ENCODE results near the gene ABI1.

ABI1 gene

DNA sequence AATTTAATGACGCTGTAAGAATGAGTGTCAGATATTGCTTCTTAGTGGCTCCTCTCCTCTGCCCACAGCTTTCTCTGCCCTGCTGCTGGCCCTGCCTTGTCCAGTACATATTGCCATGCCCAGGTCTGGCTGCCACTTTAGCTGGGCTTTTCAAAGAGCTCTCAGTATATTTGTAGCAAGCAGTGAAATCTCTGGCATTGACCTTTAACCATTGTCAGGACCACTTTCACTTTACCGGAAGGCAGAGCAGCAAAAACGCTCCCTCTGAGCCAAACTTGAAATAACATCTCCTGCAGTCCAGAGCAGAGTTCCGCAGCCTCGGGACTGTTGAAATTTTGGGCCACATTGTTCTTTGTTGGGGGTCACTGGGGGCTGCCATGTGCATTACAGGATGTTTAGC is 149.4 kb downstream of the ABI1 start:
- Histone ChIP-seq H3K4me2 (no peak overlapping the region), H4K20me1 (peaks cover 0 to 69% (median 64%) of the 10 kb centered on the region in 11 experiments; a peak in 19 of 22 replicates), H3K27ac (no peak overlapping the region), H3K9me3 (replicated peaks in 1 of 11) (0 out of 22 replicates have a peak, but pooled peaks cover 0 to under 1% (median 0%) of the 10 kb centered on the region in 11 experiments), H3K9ac (no peak overlapping the region), H3K4me3 (no peak overlapping the region), H3K36me3 (peaks cover 67 to 72% (median 69%) of the 10 kb centered on the region in 11 experiments), H3K27me3 (no peaks in the 10 kb centered on the region), H3K4me1 (peaks cover 0 to 10% (median 2%) of the 10 kb centered on the region in 10 experiments; a peak in 11 of 20 replicates)
- TF ChIP-seq Cebpa-rat (IDR thresholded peaks at IDR 0.05): no peak

DNA sequence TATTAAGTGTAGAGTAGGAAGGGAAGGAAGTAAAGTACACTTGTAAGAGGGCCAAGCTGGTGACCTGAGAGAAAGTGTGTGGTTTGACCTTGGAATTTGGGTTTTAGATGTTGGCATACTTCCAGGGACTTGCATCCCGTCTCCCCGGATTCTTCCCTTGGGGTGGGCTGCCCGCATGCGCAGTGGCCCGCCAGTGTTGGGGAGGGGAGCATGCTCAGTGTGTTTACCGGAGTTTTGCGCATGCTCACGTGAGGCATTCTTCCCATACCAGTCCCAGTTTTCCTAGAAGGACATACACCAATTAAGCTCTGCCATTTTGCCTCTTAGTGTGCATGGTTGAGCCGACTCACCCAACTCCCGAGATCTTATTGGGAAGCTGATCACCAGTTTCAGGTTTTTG is 153.8 kb downstream of the ABI1 start:
- Histone ChIP-seq H3K36me3 (peaks cover 51 to 81% (median 76%) of the 10 kb centered on the region in 11 experiments), H4K20me1 (peaks cover 0 to 79% (median 75%) of the 10 kb centered on the region in 11 experiments; a peak in 19 of 22 replicates), H3K9me3 (replicated peaks in 1 of 11) (0 out of 22 replicates have a peak, but pooled peaks cover 0 to 5% (median 0%) of the 10 kb centered on the region in 11 experiments), H3K27me3 (no peaks in the 10 kb centered on the region), H3K4me1 (peaks cover 0 to 25% (median 10%) of the 10 kb centered on the region in 10 experiments; a peak in 11 of 20 replicates), H3K4me3 (no peak overlapping the region), H3K9ac (no peak overlapping the region), H3K4me2 (no peak overlapping the region), H3K27ac (0 out of 22 replicates have a peak overlapping the region, but pooled peaks of 1 of the 11 experiments have one; percentile 5)
- TF ChIP-seq Cebpa-rat (IDR thresholded peaks at IDR 0.05): no peak

DNA sequence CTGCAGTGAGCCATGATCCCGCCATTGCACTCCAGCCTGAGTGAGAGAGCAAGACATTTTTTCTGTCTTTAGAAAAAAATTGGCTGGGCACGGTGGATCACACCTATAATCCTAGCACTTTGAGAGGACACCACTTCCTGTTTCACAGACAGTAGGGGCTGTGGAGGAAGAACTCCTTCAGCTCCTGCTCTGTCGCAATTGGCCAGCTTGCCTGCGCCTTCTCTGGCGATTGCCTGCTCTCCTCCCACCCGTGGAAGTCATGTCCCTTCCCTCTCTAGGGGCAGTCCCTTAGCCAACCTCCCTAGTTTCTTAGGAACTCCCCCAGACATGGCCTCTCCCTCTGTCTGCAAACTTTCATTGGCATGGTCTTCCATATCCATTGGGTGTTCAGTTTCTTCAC is 154.6 kb downstream of the ABI1 start:
- TF ChIP-seq Cebpa-rat (IDR thresholded peaks at IDR 0.05): no peak

DNA sequence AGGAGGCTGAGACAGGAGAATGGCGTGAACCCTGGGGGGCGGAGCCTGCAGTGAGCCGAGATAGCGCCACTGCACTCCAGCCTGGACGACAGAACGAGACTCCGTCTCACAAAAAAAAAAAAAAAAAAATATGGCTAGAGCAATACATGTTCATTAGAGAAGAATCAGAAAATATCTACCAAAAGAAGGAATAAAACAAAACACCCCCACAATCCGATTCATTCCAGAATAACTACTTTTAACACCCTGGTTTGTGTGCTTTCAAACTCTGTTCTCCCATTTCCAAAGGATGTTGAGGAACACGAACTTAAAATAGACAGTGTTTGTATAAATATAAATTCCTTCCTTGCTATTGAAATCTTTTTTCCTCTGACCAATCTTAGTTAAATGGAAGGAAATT is 156.8 kb downstream of the ABI1 start:
- H3K27me3 ChIP-seq: no peaks in the 10 kb centered on the region
- H3K4me2 ChIP-seq: no peak overlapping the region
- peaks cover 42 to 96% (median 91%) of the 10 kb centered on the region in 11 experiments for H3K36me3 ChIP-seq
- no peak overlapping the region for H3K9ac ChIP-seq
- no peak overlapping the region for H3K4me3 ChIP-seq
- H3K4me1 ChIP-seq: peaks cover 10 to 51% (median 30%) of the 10 kb centered on the region in 10 experiments
- TF ChIP-seq Cebpa-rat (IDR thresholded peaks at IDR 0.05): no peak
- peaks cover 0 to 13% (median 0%) of the 10 kb centered on the region in 11 experiments; a peak in 1 of 22 replicates for H3K9me3 ChIP-seq (replicated peaks in 1 of 11)
- no peak overlapping the region for H3K27ac ChIP-seq
- peaks cover 0 to 98% (median 81%) of the 10 kb centered on the region in 11 experiments; a peak in 20 of 22 replicates for H4K20me1 ChIP-seq

More for the DNA sequence above, 154.6 kb downstream of the ABI1 start:
- Histone ChIP-seq H4K20me1 (peaks cover 0 to 87% (median 82%) of the 10 kb centered on the region in 11 experiments; a peak in 20 of 22 replicates), H3K27ac (peak overlapping the region in 3 of 11 experiments; percentile 5 to 33 (median 6); a peak in 3 of 22 replicates), H3K4me1 (peaks cover 0 to 32% (median 16%) of the 10 kb centered on the region in 10 experiments; a peak in 12 of 20 replicates), H3K9me3 (replicated peaks in 1 of 11) (peaks cover 0 to 10% (median 0%) of the 10 kb centered on the region in 11 experiments; a peak in 1 of 22 replicates), H3K4me2 (peak overlapping the region in 5 of 11 experiments; percentile 8 to 49 (median 40); a peak in 7 of 22 replicates), H3K27me3 (no peaks in the 10 kb centered on the region), H3K4me3 (no peak overlapping the region), H3K9ac (no peak overlapping the region), H3K36me3 (peaks cover 51 to 88% (median 84%) of the 10 kb centered on the region in 11 experiments)

DNA sequence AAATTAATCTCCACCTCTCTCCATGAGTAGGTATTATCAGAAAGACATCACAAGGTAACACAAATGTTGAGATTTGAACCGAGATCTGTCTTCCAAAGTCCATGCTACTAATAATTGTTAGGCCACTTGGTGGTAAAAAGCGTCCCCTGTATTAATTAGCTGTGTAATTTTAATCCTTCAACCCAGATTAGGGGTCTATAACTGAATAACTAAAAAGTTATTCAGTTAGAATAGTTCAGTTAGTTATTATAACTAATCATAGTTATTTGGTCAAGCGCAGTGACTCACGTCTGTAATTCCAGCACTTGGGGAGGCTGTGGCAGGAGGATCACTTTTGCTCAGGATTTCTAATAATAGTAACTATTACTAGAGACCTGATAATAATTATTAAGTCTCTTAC is 157.7 kb downstream of the ABI1 start:
- no peak overlapping the region for H3K4me2 ChIP-seq
- no peak for TF ChIP-seq Cebpa-rat (IDR thresholded peaks at IDR 0.05)
- peaks cover 0 to 13% (median 0%) of the 10 kb centered on the region in 11 experiments; a peak in 1 of 22 replicates for H3K9me3 ChIP-seq (replicated peaks in 1 of 11)
- H3K4me3 ChIP-seq: no peak overlapping the region
- no peaks in the 10 kb centered on the region for H3K27me3 ChIP-seq
- H3K36me3 ChIP-seq: peaks cover 33 to 88% (median 82%) of the 10 kb centered on the region in 11 experiments
- H4K20me1 ChIP-seq: peaks cover 0 to 96% (median 73%) of the 10 kb centered on the region in 11 experiments; a peak in 19 of 22 replicates
- no peak overlapping the region for H3K9ac ChIP-seq
- H3K27ac ChIP-seq: no peak overlapping the region
- H3K4me1 ChIP-seq: peaks cover 15 to 58% (median 34%) of the 10 kb centered on the region in 10 experiments

DNA sequence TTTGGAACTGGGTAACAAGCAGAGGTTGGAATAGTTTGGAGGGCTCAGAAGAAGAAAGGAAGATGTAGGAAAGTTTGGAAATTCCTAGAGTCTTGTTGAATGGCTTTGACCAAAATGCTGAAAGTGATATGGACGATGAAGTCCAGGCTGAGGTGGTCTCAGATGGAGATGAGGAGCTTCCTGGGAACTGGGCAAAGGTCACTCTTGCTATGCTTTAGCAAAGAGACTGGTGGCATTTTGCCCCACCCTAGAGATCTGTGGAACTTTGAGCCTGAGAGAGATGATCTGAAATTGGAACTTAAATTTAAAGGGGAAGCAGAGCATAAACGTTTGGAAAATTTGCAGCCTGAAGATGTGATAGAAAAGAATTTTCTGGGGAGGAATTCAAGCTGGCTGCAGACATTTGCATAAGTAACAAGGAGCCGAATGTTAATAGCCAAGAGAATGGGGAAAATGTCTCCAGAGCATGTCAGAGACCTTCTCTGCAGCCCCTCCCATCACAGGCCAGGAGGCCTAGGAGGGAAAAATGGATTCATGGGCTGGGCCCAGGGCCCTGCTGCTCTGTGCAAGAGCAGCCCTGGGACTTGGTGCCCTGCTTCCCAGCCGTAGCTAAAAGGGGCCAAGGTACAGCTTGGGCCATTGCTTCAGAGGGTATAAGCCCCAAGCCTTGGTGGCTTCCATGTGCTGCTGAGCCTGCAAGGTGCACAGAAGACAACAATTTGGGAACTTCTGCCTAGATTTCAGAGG is 159.7 kb downstream of the ABI1 start:
- H3K27ac ChIP-seq: no peak overlapping the region
- H3K9ac ChIP-seq: no peak overlapping the region
- no peak overlapping the region; a peak in 1 of 20 replicates for H3K4me3 ChIP-seq
- peaks cover 0 to 13% (median 0%) of the 10 kb centered on the region in 11 experiments; a peak in 1 of 22 replicates for H3K9me3 ChIP-seq (replicated peaks in 1 of 11)
- no peaks in the 10 kb centered on the region for H3K27me3 ChIP-seq
- peaks cover 24 to 58% (median 38%) of the 10 kb centered on the region in 10 experiments for H3K4me1 ChIP-seq
- H3K36me3 ChIP-seq: peaks cover 13 to 67% (median 62%) of the 10 kb centered on the region in 11 experiments
- peaks cover 0 to 76% (median 55%) of the 10 kb centered on the region in 11 experiments; a peak in 19 of 22 replicates for H4K20me1 ChIP-seq
- no peak for TF ChIP-seq Cebpa-rat (IDR thresholded peaks at IDR 0.05)
- peak overlapping the region in 9 of 11 experiments; percentile 32 to 62 (median 47); a peak in 17 of 22 replicates for H3K4me2 ChIP-seq

DNA sequence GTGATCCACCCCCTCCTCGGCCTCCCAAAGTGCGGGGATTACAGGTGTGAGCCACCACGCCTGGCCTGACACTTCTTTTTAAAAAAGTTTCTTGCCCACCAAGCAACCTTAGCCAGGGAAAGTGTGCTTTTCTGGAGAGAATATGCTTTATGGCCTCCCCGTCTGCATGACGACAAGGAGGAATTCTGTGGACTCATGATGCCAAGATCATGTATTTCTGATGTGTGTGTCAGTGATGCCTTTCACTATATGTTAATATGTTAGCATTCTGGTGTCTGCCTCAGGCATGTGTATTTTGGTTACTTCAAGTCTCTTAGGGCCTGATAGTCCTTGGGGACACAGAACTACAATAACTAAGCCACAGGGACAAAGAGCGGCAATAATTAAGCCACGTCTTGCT is 161.1 kb downstream of the ABI1 start:
- Histone ChIP-seq H3K36me3 (peaks cover 4 to 53% (median 48%) of the 10 kb centered on the region in 11 experiments; a peak in 21 of 22 replicates), H3K4me3 (peak overlapping the region in 9 of 10 experiments; percentile 75 to 96 (median 90); a peak in 17 of 20 replicates), H3K9me3 (replicated peaks in 1 of 11) (peaks cover 0 to 13% (median 0%) of the 10 kb centered on the region in 11 experiments; a peak in 1 of 22 replicates), H3K27ac (peak overlapping the region in 9 of 11 experiments; percentile 94 to 100 (median 99); a peak in 15 of 22 replicates), H3K4me2 (peak overlapping the region; percentile 89 to 100 (median 95)), H3K27me3 (no peaks in the 10 kb centered on the region), H4K20me1 (peaks cover 0 to 62% (median 44%) of the 10 kb centered on the region in 11 experiments; a peak in 19 of 22 replicates), H3K9ac (peak overlapping the region; percentile 27 to 100 (median 96); a peak in 18 of 22 replicates), H3K4me1 (peaks cover 26 to 59% (median 39%) of the 10 kb centered on the region in 10 experiments)
- no peak for TF ChIP-seq Cebpa-rat (IDR thresholded peaks at IDR 0.05)

DNA sequence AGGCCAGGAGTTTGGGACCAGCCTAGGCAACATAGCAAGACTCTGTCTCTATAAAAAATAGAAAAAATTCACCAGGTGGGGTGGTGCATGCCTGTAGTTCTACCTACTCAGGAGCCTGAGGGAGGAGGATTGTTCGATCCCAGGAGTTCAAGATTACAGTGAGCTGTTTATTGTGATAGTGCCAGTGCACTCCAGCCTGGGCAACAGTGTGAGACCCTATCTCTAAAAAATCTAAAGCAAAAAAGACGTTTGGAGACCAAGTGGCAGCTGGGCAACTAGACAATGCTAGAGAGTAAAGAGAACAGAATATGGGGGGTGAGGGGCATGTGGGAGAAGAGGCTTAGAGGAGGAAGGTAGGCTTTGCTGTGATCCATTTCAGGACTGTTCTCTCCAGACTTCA is 161.8 kb downstream of the ABI1 start:
- Histone ChIP-seq H3K36me3 (peaks cover 4 to 46% (median 41%) of the 10 kb centered on the region in 11 experiments; a peak in 20 of 22 replicates), H3K9ac (peak overlapping the region; percentile 88 to 100 (median 96)), H3K4me3 (peak overlapping the region; percentile 75 to 98 (median 90)), H3K4me1 (peaks cover 26 to 66% (median 42%) of the 10 kb centered on the region in 10 experiments), H3K27me3 (no peaks in the 10 kb centered on the region), H3K9me3 (replicated peaks in 1 of 11) (peaks cover 0 to 13% (median 0%) of the 10 kb centered on the region in 11 experiments; a peak in 1 of 22 replicates), H3K4me2 (peak overlapping the region; percentile 89 to 100 (median 95)), H4K20me1 (peaks cover 0 to 54% (median 41%) of the 10 kb centered on the region in 11 experiments; a peak in 19 of 22 replicates), H3K27ac (peak overlapping the region in 10 of 11 experiments; percentile 91 to 100 (median 99); a peak in 19 of 22 replicates)
- TF ChIP-seq Cebpa-rat (IDR thresholded peaks at IDR 0.05): no peak

All from BLaER1 treated with 17β-estradiol and CSF1 and Interleukin-3, amounts not matched to agents 10 nM and 100 nM (cell line).